Mucosa of descending colon (tissue), 3 donors: ENCODE measurements around the gene KLHL5. TPM values are rescaled to one million over a fixed set of nuclear protein-coding genes. Genes with fewer than 3 reads are reported as not detected.
A peak's percentile ranks its signal among the peaks of the same experiment; 100 is the strongest.

ENCODE experiments used
- ATAC-seq: fragments of 200-7000 bp; cut with Tn5 transposase; one replicate; pipeline ENCODE4 v1.9.1; 2020; ENCODE audit warnings: mild to moderate bottlenecking, moderate library complexity
- DNase-seq, 3 donors: peaks; one replicate each; pipeline ENCODE4 v3.0.0-alpha.2; 2020
- H3K36me3 ChIP-seq: fragments of 200-600 bp; one replicate; pipeline ENCODE4 v1.8.0; 2021; ENCODE audit warnings: low read depth, mild to moderate bottlenecking
- H3K4me1 ChIP-seq: fragments of 200-600 bp; one replicate; pipeline ENCODE4 v1.8.0; 2021; ENCODE audit warnings: low read depth, mild to moderate bottlenecking
- H3K4me3 ChIP-seq: fragments of 200-600 bp; one replicate; pipeline ENCODE4 v1.8.0; 2021; ENCODE audit warnings: mild to moderate bottlenecking
- H3K9me3 ChIP-seq: fragments of 200-600 bp; one replicate; pipeline ENCODE4 v1.8.0; 2021; ENCODE audit warnings: mild to moderate bottlenecking
- CTCF ChIP-seq: fragments of 200-600 bp; IDR thresholded peaks from one replicate; pipeline ENCODE4 v1.8.0; 2022; ENCODE audit warnings: antibody characterized with exemption, mild to moderate bottlenecking
- intact Hi-C, 2 donors: fragments of 100-400 bp; cut with DNase I in 1 of 2; cut with micrococcal nuclease in 1 of 2; formaldehyde crosslinking; loops; one replicate each; pipeline versions ENCODE4 v1.11.0 to v1.11.1; 2022; cut with DNase I, micrococcal nuclease
- total RNA-seq, 3 donors: library from RNA; stranded (reverse); fragmentation: NEBNext Ultra II Directional in 2 of 3; extraction: Animal tissue kit (Norgen Biotek cat#: 25700) in 2 of 3; gene quantifications; one replicate each; pipeline versions ENCODE4 v1.2.1 to v1.2.4, GENCODE V29; 2021 to 2023
- donor health status: DM: no; HTN: no; CAD: no; lungs with moderate emphysema.
- donor health status: DM: no; HTN: no; CAD: no.
- donor health status: DM: no; HTN: yes; CAD: no.

Gene KLHL5
- total RNA-seq, 3 donors from 2014 or later, result 2.5 to 94.8 (median 15.2) TPM

GRCh38 chr4:39039108-39039507 is 22.9 kb upstream of the KLHL5 start:
- TF ChIP-seq CTCF, result no peak
- H3K4me1 ChIP-seq, result peaks cover 2% of the 10 kb centered on the region
- H3K4me3 ChIP-seq, result no peak overlapping the region
- no peaks in the 10 kb centered on the region for H3K36me3 ChIP-seq
- ATAC-seq, result no peak
- no peak for DNase-seq
- intact Hi-C loops, result no loop called here
- no peaks in the 10 kb centered on the region for H3K9me3 ChIP-seq

- intact Hi-C loops, result no loop called here
- no peak for TF ChIP-seq CTCF
- peaks cover 3% of the 10 kb centered on the region for H3K4me1 ChIP-seq
- no peaks in the 10 kb centered on the region for H3K9me3 ChIP-seq
- H3K36me3 ChIP-seq, result no peaks in the 10 kb centered on the region
- ATAC-seq (no peak), DNase-seq (no peak)
- no peak overlapping the region for H3K4me3 ChIP-seq
Observed at GRCh38 chr4:39042366-39042765, 19.7 kb upstream of the KLHL5 start.

DNA sequence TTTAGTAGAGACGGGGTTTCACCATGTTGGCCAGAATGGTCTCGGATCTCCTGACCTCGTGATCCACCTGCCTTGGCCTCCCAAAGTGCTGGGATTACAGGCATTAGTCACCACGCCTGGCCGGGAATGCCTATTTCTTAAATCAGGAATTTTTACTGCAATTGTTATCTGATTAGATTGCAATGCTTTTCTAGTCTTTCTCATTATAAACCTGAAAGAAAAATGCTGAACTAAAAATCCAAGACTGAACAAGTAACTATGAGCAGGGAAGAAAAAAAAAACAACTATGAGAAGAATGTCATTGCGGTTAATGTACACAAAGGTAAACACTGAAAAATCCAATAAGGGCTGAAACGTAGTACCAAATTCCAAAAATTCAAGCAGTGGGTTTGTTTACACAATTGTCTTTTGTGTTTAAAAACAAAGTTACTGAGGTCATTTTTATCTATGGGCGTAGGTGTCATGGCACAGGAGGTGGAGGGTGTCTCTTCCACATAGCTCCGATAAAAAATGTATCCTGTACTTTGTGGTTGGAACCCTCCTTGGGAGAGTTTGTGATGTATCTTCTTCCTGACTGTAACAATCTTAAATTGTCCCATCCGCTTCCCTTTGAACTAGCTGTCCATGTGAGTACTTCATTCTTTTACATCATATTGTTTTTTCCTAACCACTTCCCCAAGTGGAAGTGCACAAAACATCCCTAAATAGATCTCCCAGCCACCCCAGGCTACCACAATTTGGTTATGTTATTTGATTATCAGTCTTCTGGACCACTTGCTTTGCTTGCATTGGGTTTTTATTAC is 18.8 kb upstream of the KLHL5 start:
- Histone ChIP-seq H3K4me1 (peaks cover 3% of the 10 kb centered on the region), H3K9me3 (no peaks in the 10 kb centered on the region), H3K36me3 (no peaks in the 10 kb centered on the region), H3K4me3 (no peak overlapping the region)
- ATAC-seq (no peak), DNase-seq (no peak)
- no peak for TF ChIP-seq CTCF
- intact Hi-C loops, result no loop called here

- Histone ChIP-seq H3K4me3 (no peak overlapping the region), H3K4me1 (peaks cover 3% of the 10 kb centered on the region), H3K36me3 (no peaks in the 10 kb centered on the region), H3K9me3 (no peaks in the 10 kb centered on the region)
- ATAC-seq, result no peak
- TF ChIP-seq CTCF, result no peak
- intact Hi-C loops, result no loop called here
- no peak for DNase-seq
Observed at GRCh38 chr4:39043861-39044363, 18.1 kb upstream of the KLHL5 start.

DNA sequence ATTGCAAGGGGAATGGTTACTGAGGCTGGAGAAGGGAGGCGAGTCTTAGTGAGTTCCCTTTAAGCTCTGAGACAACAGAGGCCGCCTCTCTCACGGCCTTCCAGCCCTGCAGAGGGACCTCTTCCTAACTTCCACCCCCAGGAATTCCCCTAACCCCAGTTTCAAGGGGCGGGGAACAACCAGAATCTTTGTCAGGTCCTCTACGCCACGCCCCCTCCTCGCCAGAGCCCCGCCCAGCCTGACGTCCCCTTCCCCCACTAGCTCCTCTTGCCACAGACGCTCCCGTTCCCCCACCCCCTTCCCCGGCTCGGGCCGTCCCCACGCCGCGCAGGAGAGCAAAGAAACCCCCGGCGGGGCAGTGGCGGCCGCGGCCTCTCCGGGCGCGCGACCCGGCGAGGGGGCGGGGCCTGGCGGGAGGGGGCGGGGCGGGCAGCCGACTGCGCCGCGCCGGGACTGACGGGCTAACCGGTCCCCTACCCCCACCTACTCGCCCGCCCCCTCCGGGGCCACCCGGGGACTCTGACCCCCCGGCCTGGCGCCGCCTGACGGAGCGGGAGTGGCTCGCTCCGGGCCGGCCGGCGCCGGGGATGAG is 17.6 kb upstream of the KLHL5 start:
- Histone ChIP-seq H3K4me1 (peaks cover 3% of the 10 kb centered on the region), H3K36me3 (no peaks in the 10 kb centered on the region), H3K4me3 (peak overlapping the region; percentile 58), H3K9me3 (no peaks in the 10 kb centered on the region)
- no peak for TF ChIP-seq CTCF
- intact Hi-C loops, result no loop called here
- ATAC-seq, result peak; percentile 89
- peak; percentile 89 to 96 (median 90) for DNase-seq
